Measurements from ENCODE around the gene FGFR3.

The FGFR3 gene

DNA sequence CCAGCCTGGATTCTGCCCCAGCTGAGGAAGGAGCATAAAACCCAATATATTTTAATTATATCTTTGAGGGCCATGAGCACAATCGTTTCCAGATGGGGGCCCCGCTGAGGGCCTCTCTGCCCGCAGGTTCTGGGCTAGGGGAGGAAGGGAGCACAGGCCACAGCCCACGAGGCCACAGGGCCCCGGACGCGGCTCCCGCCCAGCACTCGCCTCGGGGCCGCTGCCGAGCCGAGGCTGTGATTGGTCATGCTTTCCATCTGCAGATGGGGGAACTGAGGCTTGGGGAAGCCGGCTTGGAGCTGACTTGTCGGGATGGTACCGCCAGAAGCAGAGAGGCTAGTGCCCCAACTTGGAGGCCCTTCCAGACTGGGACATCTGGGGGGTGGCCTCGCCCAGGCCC lies 37.8 kb upstream of the FGFR3 start:
- no peak for DNase-seq

DNA sequence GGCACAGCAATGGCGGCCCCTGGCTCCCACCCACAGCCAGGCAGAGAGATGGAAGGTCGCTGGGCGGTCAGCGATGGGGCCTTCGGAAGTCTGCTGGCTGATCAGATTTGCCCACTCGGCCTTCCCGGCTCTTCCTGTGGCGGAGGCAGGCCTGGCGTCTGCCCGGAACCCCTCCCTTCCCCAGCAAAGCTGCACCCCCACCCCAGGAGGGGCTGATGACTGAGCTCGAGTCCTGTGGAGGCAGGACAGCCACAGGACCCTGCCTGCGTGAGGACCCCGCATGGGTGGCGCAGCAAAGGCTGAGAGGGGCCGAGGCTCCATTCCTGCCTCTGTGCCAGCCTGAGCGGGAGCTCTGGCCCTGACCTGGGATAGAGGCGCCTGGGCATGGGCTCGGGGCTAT lies 37.0 kb upstream of the FGFR3 start:
- no peak for DNase-seq

DNA sequence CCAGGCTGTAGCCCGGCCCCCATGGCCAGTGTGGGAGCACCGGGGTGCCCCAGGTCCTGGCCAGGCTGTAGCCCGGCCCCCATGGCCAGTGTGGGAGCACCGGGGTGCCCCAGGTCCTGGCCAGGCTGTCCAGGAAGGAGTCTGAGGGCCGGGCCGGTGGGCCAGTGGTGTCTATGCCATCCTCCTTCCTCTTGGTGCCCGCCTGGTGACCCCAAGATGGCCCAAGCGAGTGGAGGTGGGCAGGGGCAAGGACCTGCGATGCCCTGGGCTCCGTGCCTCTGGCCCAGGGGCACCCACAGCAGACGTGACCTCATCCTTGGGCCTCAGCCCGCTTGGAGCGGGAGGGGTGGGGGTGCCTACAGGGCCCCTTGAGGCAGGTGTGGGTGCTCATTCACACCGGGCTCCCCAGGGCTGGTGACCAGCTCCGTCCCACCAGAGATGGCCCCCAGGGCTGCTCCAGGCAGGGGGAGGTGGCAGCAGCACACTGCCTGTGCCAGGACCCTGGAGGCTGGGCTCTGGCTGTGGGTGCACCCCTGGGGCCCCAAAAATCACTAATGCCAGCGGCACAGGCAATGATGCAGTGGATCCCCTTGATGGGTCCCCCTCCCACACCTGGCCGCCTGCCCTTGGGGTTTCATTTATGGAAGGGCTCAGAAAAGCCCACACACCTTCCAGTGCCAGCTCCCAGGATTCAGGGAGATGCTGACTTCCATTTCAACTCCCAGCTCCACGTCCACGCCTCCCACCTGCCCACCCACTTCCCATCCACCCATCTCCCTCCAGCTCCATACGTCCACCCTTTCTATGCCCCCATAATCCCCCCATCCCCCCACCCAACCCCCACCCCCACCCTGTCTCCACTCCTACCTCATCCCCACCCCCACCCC lies 36.0 kb upstream of the FGFR3 start:
- no peak for DNase-seq

DNA sequence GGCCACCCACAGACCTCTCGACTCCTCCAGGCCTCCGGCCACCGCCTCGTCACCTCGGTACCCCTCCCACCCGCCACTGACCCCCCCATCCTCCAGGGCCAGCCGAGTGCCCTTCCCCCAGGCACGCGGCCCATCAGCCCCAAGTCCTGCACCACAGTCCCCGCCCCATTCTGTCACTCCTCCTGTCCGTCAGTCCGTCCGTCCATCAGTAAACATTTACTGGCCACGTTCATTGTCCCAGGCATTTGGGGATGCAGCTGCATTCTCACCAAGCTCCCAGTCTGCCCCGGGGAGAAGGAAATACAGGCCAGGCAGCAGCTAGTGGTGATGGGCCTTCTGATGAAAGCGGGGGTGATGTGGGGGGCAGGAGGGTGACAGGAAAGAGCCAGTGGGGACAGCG lies 35.3 kb upstream of the FGFR3 start:
- DNase-seq, result no peak

DNA sequence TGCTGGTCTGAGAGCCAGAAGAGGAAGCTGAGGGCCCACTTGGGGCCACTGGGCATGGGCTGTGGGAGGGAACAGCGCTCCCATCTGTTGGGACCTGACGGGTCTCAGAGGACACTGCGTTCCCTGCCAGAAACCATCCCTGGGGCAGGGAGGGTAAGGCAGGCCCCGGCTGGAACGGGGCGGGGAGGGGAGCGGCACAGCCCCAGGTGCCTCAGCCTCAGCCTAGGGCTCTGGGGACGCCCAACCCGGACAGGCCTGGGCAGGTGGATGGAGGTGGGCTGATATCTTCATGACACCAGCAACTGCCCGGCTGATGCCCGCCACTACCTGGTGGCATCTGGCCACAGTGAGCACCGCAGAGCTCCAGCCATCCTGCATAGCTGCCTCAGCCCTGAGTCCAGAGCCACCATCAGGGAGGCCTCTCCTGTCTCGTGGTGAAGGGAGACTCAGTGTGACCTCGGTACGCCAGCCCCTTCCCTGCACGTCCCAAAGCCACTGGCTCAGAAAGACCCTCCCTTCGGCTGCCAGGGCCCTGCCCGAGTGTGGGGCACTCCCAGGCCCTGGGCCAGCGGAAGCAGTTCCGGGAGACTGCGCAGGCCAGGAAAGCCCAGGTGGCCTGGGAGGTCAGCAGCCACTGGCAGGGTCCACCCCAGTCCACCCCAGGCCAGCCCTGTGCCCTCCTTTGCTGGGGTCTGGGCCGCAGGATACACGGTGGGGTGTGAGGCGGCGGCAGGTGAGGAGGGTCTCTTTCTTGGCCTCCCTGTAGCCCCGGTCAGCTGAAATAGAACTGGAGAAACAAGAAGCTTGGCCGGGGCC lies 34.6 kb upstream of the FGFR3 start:
- DNase-seq, result peak; percentile 29

DNA sequence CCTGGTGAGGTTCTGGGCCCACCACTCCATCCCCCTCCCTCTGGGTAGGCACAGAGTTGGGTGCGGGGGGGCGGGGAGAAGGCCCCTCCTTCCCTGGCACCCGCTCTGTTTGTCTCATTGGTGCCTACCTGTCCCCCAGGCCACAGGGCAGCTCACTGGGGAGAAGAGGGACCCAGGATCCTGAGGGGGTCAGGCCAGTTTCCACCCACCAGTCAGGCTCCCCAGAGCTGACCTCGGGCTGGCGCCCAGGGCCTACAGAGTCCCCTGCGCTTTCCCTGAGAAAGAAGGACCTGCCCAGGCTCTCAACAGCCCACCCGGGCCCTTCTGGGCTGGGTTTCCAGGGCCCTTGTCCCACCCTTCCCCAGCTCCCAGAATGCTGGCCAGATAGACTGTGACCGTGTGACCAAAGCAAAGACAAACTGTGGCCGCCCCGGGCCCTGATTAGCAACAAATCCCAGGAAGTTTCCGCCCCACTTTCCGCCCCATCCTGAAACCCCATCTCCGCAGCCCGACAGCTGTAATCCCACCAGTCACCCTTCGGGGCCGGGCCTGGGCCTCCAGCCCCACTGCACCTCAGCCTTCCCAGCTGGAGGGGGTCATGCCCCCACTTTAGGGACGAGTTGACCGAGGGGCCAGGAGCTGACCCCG lies 33.8 kb upstream of the FGFR3 start:
- DNase-seq, result peak; percentile 32

DNA sequence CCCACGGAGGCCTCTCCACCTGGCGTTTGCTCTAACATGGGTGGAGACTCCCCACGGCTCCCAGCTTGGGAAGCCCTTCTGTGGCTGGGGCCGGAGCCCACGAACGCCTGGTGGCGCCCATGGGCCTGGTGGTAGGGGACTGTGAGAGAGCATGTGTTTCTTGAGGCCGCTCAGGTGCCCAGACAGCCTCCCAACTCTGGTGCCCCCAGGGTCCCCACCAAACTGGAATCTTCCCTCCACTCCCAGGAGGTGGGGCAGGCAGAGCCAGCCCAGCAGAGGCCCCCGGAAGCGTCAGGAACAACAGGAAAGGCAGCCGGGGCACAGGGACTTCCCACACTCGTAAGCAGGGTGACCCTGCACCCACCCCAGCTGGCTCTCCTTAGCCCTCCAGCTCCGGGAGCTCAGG lies 33.3 kb upstream of the FGFR3 start:
- peak; percentile 37 for DNase-seq

DNA sequence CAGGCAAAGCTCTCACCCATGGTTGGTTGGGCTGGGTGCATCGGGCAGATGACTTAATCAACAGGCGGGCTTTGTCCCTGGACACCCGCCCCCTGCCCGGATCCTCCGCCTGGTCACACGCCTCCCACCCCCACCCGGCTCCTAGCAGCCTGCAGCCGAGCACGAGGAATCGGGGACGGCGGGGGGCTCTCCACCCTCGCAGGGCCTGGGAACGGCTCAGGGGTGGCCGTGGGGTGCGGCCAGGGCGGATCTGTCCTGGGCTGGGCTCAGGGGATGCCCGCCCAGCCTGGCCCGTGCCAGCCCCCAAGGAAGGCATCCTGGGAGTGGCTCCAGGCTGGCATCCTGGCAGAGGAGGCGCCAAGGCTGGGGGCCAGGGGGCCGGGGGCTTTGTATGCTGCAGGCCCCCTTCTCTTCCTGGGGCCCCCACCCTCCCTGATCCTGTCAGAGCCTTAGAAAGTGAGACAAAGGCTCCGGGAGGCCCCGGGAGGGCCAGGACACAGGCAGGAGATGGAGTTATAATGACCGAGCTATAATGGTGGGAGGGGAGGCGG lies 32.5 kb upstream of the FGFR3 start:
- peak; percentile 35 for DNase-seq

DNA sequence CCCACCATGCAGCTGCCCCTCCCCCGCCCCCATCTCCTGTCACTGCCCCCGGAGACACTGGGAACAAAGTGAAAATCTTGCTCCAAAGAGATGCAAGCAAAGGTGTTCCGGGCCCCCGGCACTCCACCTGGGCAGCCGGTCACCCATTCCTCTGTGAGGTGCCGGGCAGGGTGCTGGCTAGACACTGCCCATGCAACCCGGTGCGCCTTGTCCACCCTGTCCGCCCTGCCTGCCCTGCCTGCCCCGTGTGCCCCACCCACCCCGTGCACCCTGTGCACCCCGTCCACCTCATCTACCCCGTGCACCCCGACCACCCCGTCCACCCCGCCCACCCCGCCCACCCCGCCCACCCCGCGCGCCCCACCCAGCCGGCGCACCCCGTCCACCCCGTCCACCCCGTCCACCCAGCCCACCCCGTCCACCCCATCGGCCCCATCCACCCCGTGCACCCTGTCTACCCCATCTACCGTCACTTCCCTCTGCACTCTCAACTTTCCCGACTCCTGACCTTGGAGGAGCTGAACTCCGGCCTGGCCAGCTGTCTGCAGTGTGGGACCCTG lies 31.9 kb upstream of the FGFR3 start:
- DNase-seq, result no peak

DNA sequence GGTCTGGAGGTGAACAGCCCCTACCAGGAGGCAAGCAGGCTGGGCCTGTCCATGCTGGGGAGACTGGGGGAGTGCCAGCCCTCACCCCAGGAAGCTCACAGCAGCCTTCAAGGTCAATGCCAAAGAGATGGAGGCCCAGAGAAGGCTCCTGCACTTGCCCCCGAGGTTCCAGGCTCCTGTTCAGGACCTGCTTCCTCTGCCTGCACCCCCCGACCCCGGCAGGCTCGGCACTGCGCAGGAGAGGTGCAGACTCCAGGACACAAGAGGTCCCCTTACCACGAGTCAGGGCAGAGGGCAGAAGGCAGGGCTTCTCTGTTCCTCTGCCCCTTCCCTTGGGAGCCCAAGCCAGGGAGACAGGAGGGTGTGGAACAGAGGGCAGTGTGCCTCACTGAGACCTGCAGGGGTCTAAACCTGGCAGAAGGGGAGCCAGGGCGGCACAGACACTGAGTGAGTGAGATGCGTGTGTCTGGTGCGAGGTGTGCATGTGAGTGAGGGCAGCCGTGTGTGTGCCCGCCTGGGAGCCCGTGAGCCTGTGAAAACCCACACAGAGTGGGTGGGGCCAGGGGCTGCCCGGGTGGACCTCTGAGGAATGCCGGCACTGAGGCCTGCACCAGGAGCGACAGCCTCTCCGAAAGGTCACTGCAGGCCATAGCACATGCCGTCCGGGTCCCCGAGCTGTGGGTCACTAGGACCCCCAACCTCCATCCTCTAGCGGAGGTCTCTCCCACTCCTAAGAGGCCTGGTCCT lies 30.7 kb upstream of the FGFR3 start:
- peak; percentile 29 for DNase-seq

DNA sequence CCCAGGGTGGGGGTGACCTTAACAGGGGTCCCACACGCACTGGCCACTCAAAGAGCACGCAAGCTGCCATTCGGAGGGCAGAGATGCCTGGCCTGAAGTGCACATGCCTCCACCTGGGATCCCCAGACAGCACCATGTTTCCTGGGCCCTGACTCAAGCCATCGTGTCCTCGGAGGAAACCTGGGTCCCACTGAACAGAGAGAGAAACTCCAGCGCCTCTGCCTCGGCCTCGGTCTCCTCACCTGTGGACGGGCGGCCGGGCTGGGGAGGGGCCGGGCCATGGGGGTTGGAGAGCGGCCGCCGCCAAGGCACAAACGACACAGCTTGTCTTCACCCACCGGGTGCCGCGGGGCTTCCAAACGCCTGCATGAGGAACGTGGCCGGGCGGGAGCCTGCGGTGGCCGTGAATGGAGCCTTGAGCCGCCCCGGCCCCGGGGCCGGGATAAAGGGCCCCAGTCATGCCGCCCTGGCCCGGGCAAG lies 30.0 kb upstream of the FGFR3 start:
- DNase-seq, result peak; percentile 59

DNA sequence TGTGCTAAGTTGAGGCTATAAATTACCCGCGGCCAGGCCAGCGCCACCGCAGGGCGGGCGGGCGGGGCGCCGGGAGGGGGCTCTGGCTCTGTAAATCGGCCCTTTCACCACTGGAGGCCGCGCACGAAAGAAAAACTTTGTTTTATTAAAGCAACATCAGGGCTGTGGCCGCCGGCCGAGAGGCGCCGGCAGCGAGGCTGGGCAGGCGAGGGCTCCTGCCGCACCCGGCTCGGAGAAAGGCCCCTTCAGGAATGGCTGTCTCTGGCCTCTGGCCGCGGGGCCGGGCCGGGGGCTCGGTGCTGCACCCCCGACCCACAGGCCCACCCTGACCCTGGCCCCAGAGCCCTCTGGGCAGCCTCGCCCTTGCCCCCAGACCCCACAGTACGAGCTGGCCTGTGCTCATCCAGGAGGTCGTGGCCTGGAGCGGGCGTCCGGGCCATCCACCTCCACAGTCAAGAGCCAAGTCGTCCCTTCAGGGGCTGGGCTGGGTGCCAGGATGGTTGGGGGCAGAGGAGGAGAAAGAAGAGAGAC lies 29.5 kb upstream of the FGFR3 start:
- DNase-seq, result peak; percentile 71

DNA sequence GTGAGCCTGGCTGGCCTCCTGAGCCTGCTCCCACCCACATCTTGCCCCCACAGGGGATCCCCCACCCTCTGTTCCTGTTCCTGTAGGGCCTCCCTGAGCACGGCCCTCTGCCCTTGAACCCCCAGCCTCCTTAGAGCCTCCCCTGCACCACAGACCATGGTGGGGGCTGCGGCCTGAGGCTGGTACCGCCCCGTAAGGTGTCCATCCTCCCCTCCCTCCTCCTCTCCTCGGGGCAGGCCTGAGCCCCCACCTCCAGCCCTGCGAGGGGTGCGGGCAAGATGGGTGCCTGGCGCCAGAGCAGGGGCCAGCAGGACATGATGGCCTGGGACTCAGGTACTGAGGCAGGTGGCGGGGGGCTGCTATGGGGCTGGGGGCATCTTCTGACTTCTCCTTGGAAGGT lies 28.4 kb upstream of the FGFR3 start:
- no peak for DNase-seq

DNA sequence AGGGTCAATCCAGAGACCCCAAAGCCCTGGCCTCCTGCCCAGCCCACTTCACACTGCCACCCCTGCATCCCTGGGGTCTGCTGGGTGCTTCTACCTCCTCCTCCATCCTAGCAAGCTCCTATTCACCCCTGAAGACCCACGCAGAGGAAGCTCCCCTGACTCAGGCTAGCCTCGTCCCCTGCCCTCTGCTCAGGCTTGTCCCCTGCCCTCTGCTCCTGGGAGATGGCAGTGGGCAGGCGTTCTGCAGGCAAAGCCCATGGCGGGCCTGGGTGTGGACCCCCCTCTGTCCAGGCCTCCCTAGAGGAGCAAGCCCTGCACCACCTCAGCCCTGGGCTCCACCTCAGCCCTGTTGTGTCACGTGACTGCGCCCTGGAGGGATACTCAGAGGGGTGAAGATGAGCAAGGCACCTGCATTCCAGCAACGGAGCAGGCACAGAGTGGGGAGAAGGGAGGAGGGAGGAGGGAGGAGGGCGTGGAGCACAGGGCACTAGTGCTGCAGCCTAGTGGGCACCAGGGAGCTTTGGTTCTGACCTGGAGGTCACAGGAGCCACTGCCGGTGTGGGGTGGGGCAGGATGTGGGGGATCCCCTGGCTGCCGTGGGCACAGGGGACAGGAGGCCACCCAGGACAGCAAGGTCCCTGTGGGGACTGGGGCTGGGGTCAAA lies 27.6 kb upstream of the FGFR3 start:
- no peak for DNase-seq

DNA sequence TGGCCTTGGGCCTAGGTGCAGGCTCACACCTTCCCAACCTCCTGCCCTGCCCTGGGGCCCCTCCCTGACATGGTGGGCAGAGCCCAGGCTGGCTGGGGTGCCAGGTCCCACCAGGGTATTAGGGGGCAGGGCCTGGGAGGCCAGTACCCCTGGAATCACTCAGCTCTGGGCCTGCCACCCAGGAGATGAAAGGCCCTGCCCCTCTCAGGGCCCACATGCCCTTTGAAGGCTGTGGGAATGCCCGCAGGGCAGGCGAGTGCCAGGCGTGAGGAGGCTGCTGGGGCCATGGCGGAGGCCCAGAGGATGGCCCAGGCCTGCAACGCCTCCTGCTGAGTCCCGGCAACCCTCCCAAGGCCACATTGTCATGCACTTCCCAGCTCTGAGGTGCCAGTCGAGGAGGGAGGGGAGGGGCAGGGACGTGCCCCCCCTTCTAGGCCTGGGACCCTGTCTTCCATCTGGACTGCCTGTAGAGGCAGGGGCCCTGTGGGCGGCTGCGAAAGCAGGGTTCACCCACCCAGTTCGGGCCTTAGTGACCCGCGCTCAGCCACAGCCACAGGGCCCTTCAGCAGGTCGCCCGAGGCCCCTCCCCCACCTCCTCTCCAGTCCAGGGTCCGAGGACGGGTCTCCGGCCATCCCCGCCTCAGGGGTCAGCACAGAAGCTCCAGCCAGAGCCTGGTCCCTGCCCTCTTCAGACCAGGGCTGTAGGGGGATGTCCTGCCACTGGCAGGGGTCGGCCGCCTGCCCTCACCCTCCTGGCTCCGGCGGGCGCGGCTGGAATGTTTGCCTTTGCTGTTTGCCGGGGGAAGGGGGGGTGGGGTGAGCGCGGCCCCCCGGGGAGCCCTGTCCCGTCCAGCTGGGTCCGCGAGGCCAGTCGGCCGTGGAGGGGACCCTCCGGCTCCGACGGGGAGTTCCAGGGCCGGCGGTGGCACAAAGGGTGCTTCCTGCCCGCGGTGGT lies 26.7 kb upstream of the FGFR3 start:
- DNase-seq, result peak; percentile 80

DNA sequence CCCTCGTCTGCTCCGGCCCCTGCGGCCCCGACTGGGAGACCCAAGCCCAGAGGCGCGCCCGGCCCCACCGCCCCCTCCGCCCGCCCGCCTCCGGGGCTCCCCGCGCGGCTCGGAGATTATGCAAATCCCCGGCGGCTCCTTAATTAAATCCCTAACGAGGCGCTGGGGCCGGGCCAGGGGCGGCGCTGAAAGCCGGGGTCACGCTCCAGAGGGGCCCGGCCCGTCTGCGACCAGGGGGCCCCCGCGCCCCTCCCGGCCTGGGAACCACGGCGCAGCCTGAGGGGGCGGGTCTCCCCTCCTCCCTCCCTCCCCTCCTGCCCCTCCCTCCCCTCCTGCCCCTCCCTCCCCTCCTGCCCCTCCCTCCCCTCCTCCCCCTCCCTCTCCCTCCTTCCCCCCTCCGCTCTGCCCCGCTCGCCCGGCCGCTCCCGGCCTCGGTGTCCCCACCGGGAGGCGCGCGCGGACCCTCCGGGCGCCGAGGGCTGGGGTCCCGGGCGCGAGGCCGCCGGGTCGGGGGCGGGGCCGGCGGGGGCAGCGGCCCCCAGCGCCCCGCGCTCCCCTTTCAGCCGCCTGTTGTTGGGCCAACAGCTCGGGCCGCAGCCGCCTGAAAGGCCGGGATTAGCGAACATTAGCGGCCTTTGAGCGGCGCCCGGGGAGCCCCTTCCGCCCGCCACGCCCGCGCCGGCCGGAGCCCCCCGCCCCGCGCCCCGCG lies 25.9 kb upstream of the FGFR3 start:
- DNase-seq, result peak; percentile 76

DNA sequence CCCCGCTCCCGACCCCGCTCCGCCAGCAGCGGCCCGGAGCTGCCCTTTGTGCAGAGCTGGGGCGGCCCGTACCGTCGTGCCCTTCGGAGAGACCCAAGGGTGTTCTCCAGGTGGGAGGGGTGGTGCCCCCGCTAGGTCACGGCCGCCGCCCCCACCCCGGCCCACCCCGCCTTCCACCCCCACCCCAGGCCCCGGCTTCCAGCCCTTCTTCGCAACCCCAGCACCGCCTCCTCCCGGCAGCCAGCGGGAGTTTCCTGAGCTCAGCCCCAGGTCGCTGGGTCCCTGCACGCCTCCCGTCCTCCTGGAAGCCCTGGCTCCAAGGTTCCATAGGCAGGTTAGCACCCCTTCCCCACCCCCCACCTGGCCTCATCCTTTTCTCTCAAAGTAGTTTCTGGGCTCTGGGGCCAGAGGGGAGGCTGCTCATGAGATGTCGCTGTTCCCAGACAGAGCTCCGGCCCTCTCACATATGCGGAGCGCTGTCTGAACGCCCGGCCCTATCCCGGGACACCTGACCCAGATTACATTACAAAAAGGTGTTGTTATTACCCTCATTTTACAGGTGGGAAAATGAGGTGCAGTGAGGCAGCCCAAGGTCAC lies 25.2 kb upstream of the FGFR3 start:
- DNase-seq, result no peak

DNA sequence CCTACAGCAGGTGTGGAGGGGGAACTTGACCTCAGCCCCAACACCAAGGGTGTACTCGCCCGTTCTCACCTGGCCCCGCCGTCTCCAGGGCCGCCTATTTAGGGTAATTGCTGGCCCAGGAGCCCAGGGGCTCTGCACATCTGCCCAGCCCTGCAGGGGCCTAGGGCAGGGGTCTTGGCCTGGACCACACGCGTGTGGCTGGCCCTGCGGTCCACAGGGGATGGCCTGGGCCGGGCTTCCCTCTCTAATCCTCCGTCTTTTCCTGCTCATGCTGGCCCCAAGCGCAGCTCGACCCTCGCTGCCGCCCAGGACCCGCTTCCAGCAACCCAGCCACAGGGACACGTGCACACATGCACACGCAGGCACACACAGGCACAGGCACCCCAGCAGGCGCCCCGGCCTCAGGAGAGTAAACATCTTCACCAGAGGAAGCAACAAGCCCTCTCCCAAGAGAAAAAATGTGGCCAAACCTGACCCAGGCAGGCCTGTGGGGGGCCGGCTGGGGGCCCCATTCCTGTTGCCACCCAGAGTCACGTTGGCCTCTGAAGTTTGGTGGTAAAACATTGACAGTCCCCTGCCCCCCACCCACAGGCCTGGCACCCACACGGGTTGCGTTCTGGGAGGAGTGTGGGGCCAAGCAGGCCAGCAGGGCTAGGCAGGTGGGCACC lies 24.6 kb upstream of the FGFR3 start:
- no peak for DNase-seq
